C4-2B (cell line): Measurements from ENCODE around the gene INSIG1.

ENCODE experiments used
- CTCF ChIP-seq: fragments of 450-650 bp; conservative IDR thresholded peaks from 2 replicates; pipeline ENCODE4 v1.5.1; 2017; ENCODE audit warnings: mild to moderate bottlenecking
- ZFX ChIP-seq: fragments of 450-650 bp; IDR thresholded peaks from 2 replicates; pipeline ENCODE4 v1.6.1; 2017

- TF ChIP-seq CTCF = no peak
- no peak for TF ChIP-seq ZFX
Observed at GRCh38 chr7:155291045-155291530, 6.6 kb upstream of the INSIG1 start.
